DOHH2 (cell line): ENCODE data around the gene NFIA.

Experiments
- H3F3A ChIP-seq: fragments of 200-600 bp; sonication (generic), shearing (Covaris generic); 2 replicates; pipeline ENCODE4 v1.6.0; 2016; ENCODE audit warnings: antibody characterized with exemption, mild to moderate bottlenecking; ENCODE audit not compliant: control insufficient read depth, insufficient read depth
- H3K27ac ChIP-seq: fragments of 200-600 bp; sonication (generic); 2 replicates; pipeline ENCODE4 v1.5.1; 2014; ENCODE audit warnings: low read depth, mild to moderate bottlenecking, low read length, moderate library complexity
- H3K27me3 ChIP-seq: fragments of 200-600 bp; sonication (generic); 2 replicates; pipeline ENCODE4 v1.6.1; 2014; ENCODE audit warnings: mild to moderate bottlenecking, low read length, mixed read lengths; ENCODE audit not compliant: control insufficient read depth
- H3K36me3 ChIP-seq: fragments of 200-600 bp; sonication (generic); 2 replicates; pipeline ENCODE4 v1.6.1; 2014; ENCODE audit warnings: mild to moderate bottlenecking, low read length, moderate library complexity, mixed read lengths; ENCODE audit not compliant: control insufficient read depth
- H3K4me1 ChIP-seq: fragments of 200-600 bp; sonication (generic); 2 replicates; pipeline ENCODE4 v1.6.1; 2014; ENCODE audit warnings: mild to moderate bottlenecking, low read length, mixed read lengths; ENCODE audit not compliant: control insufficient read depth
- H3K4me2 ChIP-seq: fragments of 200-600 bp; sonication (generic); 2 replicates; pipeline ENCODE4 v1.6.0; 2014; ENCODE audit warnings: mild to moderate bottlenecking, low read length, moderate library complexity
- H3K4me3 ChIP-seq: fragments of 200-600 bp; sonication (generic); 2 replicates; pipeline ENCODE4 v1.5.1; 2014; ENCODE audit warnings: mild to moderate bottlenecking, low read length, mixed read lengths
- H3K79me2 ChIP-seq: fragments of 200-600 bp; sonication (generic); 2 replicates; pipeline ENCODE4 v1.6.1; 2014; ENCODE audit warnings: mild to moderate bottlenecking, low read length, mixed read lengths; ENCODE audit not compliant: control insufficient read depth
- H3K9me2 ChIP-seq: fragments of 200-600 bp; sonication (generic); replicated peaks from 2 replicates; pipeline ENCODE4 v1.6.1; 2014; ENCODE audit warnings: mild to moderate bottlenecking, low read length, mixed read lengths; ENCODE audit not compliant: control insufficient read depth
- H3K9me3 ChIP-seq: fragments of 200-600 bp; sonication (generic); 2 replicates; pipeline ENCODE4 v1.6.1; 2014; ENCODE audit warnings: antibody characterized with exemption, low read length, mixed read lengths; ENCODE audit not compliant: control insufficient read depth, insufficient read depth
- H4K20me1 ChIP-seq: fragments of 200-600 bp; sonication (generic); 2 replicates; pipeline ENCODE4 v1.6.0; 2014; ENCODE audit warnings: low read depth, mild to moderate bottlenecking, antibody characterized with exemption, low read length, moderate library complexity; ENCODE audit not compliant: control insufficient read depth, insufficient read depth
- EZH2phosphoT487 ChIP-seq: fragments of 200-600 bp; sonication (generic); IDR thresholded peaks from 2 replicates; pipeline ENCODE4 v1.6.1; 2017; ENCODE audit warnings: borderline replicate concordance, mild to moderate bottlenecking, antibody characterized with exemption, low read length, moderate library complexity, mixed read lengths
- TF ChIP-seq, protein P1 (sequence below): fragments of 200-600 bp; sonication (generic); IDR thresholded peaks from one replicate; pipeline ENCODE4 v1.5.1; 2014; ENCODE audit warnings: antibody characterized with exemption, mild to moderate bottlenecking, low read depth, low read length; ENCODE audit not compliant: poor library complexity, severe bottlenecking

Gene NFIA

DNA sequence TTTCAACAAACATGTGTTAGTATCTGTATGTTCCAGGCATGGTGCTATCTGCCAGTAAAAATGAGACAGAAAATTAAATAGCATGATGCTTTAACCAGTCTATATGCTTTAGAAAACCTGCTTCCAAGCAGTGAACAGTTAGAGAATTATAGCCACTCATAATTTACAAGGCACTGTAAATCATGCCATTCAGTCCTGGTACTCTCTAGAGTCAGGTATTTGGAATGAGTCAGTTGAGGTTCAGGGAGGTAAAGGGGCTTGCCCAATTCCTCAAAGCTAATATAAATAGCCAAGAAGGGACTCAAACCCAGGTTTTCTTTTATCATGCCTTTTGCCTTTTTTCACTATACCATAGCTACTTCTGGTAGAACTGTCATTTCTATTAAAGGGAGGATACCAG lies 184.4 kb downstream of the NFIA start:
- H3K27me3 ChIP-seq = no peaks in the 10 kb centered on the region
- H3K9me3 ChIP-seq = no peaks in the 10 kb centered on the region
- TF ChIP-seq, protein P1, sequence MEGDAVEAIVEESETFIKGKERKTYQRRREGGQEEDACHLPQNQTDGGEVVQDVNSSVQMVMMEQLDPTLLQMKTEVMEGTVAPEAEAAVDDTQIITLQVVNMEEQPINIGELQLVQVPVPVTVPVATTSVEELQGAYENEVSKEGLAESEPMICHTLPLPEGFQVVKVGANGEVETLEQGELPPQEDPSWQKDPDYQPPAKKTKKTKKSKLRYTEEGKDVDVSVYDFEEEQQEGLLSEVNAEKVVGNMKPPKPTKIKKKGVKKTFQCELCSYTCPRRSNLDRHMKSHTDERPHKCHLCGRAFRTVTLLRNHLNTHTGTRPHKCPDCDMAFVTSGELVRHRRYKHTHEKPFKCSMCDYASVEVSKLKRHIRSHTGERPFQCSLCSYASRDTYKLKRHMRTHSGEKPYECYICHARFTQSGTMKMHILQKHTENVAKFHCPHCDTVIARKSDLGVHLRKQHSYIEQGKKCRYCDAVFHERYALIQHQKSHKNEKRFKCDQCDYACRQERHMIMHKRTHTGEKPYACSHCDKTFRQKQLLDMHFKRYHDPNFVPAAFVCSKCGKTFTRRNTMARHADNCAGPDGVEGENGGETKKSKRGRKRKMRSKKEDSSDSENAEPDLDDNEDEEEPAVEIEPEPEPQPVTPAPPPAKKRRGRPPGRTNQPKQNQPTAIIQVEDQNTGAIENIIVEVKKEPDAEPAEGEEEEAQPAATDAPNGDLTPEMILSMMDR = no peak
- no peak for TF ChIP-seq EZH2phosphoT487
- H3K4me2 ChIP-seq = no peak overlapping the region
- H3K27ac ChIP-seq = no peak overlapping the region
- no peaks in the 10 kb centered on the region for H3K9me2 ChIP-seq
- H3K36me3 ChIP-seq = no peaks in the 10 kb centered on the region
- no peaks in the 10 kb centered on the region; the same call in 1 of the 2 replicates for H3K79me2 ChIP-seq
- no peak overlapping the region for H3K4me3 ChIP-seq
- H3F3A ChIP-seq = no peaks in the 10 kb centered on the region
- peaks cover 5% of the 10 kb centered on the region for H3K4me1 ChIP-seq
- H4K20me1 ChIP-seq = no peaks in the 10 kb centered on the region

DNA sequence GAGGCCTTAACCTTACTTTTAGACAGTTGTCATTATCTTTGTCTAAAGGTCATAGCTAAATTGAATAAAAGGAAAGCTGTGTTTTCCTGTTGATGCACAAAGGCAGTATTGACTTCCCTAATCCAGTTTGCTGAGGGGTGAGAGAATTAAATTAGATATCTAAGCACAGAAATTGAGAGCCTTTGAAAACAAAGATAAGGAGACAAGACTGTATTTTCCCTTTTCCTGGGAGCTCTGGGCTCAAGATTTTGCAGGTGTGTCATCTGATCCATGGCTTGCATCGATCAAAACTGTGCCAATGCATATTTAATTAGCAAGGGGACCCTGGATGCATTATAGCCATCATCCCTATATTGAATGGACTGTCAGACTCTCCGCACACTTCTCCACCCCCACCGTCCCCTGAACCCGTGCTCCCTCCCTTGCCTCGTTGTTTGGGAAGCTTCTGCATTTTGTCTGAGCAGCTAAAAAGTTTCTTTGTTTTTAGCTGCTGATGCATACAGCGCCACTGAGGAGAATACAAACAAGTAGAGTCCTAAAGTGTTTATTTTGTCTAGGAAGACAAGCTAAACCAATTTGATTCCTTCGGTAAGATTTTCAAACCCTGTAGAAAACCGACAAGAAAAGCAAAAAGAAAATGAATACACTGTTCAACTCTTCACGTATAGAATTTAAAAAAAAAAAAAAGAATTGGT lies 186.3 kb downstream of the NFIA start:
- no peaks in the 10 kb centered on the region; the same call in 1 of the 2 replicates for H3K79me2 ChIP-seq
- TF ChIP-seq EZH2phosphoT487 = no peak
- TF ChIP-seq, protein P1 = no peak

DNA sequence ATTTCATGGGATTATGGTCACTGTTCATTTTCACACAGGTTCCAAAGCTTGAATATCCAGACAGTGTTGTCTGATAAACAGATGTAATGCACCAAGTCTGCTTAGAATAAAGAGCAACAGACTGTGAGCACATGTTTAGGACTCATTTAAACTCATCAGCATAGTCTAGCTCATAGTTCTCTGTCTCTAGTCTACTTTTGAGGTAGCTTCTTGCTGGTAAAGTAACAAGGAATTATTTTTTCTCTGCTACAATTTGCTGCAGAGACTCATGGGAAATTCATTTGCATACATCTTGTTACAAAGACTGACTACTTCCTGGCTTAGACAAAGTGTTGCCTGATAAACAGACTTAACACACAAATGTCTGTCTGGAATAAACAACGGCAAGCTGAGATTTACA lies 187.2 kb downstream of the NFIA start:
- no peaks in the 10 kb centered on the region; the same call in 1 of the 2 replicates for H3K79me2 ChIP-seq
- H3K27me3 ChIP-seq = no peaks in the 10 kb centered on the region
- H3K9me2 ChIP-seq = no peaks in the 10 kb centered on the region
- no peaks in the 10 kb centered on the region for H3K36me3 ChIP-seq
- H3K4me2 ChIP-seq = no peak overlapping the region
- H3K4me1 ChIP-seq = peaks cover 5% of the 10 kb centered on the region
- TF ChIP-seq EZH2phosphoT487 = no peak
- TF ChIP-seq, protein P1 = no peak
- H3F3A ChIP-seq = no peaks in the 10 kb centered on the region
- H3K27ac ChIP-seq = no peak overlapping the region
- no peaks in the 10 kb centered on the region for H3K9me3 ChIP-seq
- no peak overlapping the region for H3K4me3 ChIP-seq
- no peaks in the 10 kb centered on the region for H4K20me1 ChIP-seq

More for the DNA sequence above, 186.3 kb downstream of the NFIA start:
- Histone ChIP-seq H3K27ac (no peak overlapping the region), H3K9me2 (no peaks in the 10 kb centered on the region), H4K20me1 (no peaks in the 10 kb centered on the region), H3K36me3 (no peaks in the 10 kb centered on the region), H3K4me1 (peaks cover 5% of the 10 kb centered on the region), H3K9me3 (no peaks in the 10 kb centered on the region), H3K4me3 (no peak overlapping the region), H3F3A (no peaks in the 10 kb centered on the region), H3K4me2 (no peak overlapping the region), H3K27me3 (no peaks in the 10 kb centered on the region)
